GM23338 (cell line): ENCODE measurements around the gene HEXB. TPM values are rescaled to one million over a fixed set of nuclear protein-coding genes. Genes with fewer than 3 reads are reported as not detected.

Experiments used
- ATAC-seq: fragments of 200-7000 bp; cut with Tn5 transposase; 3 replicates; pipeline ENCODE4 v1.9.1; 2020
- DNase-seq: peaks from one replicate; pipeline ENCODE4 v3.0.0-alpha.2; 2015; ENCODE audit warnings: low spot score
- H2AFZ ChIP-seq: fragments of 200-600 bp; sonication (generic); 2 replicates; pipeline ENCODE4 v1.8.0; 2016; ENCODE audit warnings: antibody characterized with exemption, mild to moderate bottlenecking, moderate library complexity
- H3F3A ChIP-seq: fragments of 200-600 bp; sonication (generic); replicated peaks from 2 replicates; pipeline ENCODE4 v1.8.0; 2017; ENCODE audit warnings: antibody characterized with exemption, mixed run types, low read depth
- H3K27ac ChIP-seq: fragments of 200-600 bp; sonication (generic); 2 replicates; pipeline ENCODE4 v1.6.1; 2016; ENCODE audit warnings: low read depth
- H3K27me3 ChIP-seq: fragments of 200-600 bp; sonication (generic); 2 replicates; pipeline ENCODE4 v1.8.0; 2016; ENCODE audit warnings: mild to moderate bottlenecking, mixed run types, moderate library complexity; ENCODE audit not compliant: insufficient read depth
- H3K36me3 ChIP-seq: fragments of 200-600 bp; sonication (generic); 2 replicates; pipeline ENCODE4 v1.8.0; 2016; ENCODE audit warnings: mild to moderate bottlenecking; ENCODE audit not compliant: insufficient read depth
- H3K4me1 ChIP-seq: fragments of 200-600 bp; sonication (generic); 2 replicates; pipeline ENCODE4 v1.8.0; 2016; ENCODE audit warnings: mild to moderate bottlenecking, moderate library complexity; ENCODE audit not compliant: insufficient read depth
- H3K4me2 ChIP-seq: fragments of 200-600 bp; sonication (generic); 2 replicates; pipeline ENCODE4 v1.7.1; 2017; ENCODE audit warnings: mixed run types
- H3K4me3 ChIP-seq: fragments of 200-600 bp; sonication (generic); 2 replicates; pipeline ENCODE4 v1.6.1; 2016; ENCODE audit warnings: mixed run types
- H3K79me2 ChIP-seq: fragments of 200-600 bp; sonication (generic); replicated peaks from 2 replicates; pipeline ENCODE4 v1.8.0; 2017; ENCODE audit warnings: mild to moderate bottlenecking; ENCODE audit not compliant: insufficient read depth
- H3K9me2 ChIP-seq: fragments of 200-600 bp; sonication (generic); 2 replicates; pipeline ENCODE4 v1.8.0; 2017; ENCODE audit not compliant: insufficient read depth
- H4K20me1 ChIP-seq: fragments of 200-600 bp; sonication (generic); replicated peaks from 2 replicates; pipeline ENCODE4 v1.8.0; 2017; ENCODE audit warnings: mild to moderate bottlenecking; ENCODE audit not compliant: insufficient read depth
- H3K27ac Mint-ChIP-seq: 2 replicates; pipeline ENCODE4 v1.8.0; 2020; ENCODE audit warnings: inconsistent platforms, mild to moderate bottlenecking, moderate library complexity, mixed read lengths
- H3K27me3 Mint-ChIP-seq: 3 replicates; pipeline ENCODE4 v1.8.0; 2022; ENCODE audit warnings: low read depth, mild to moderate bottlenecking, moderate library complexity, mixed read lengths, inconsistent platforms; ENCODE audit not compliant: insufficient read depth, poor library complexity
- H3K36me3 Mint-ChIP-seq: 3 replicates; pipeline ENCODE4 v1.8.0; 2021; ENCODE audit warnings: low read depth, mild to moderate bottlenecking, inconsistent platforms, moderate library complexity, mixed read lengths
- H3K4me1 Mint-ChIP-seq: 3 replicates; pipeline ENCODE4 v1.8.0; 2020; ENCODE audit warnings: mild to moderate bottlenecking, inconsistent platforms, mixed read lengths
- H3K4me3 Mint-ChIP-seq: 3 replicates; pipeline ENCODE4 v1.8.0; 2021; ENCODE audit warnings: moderate library complexity, mild to moderate bottlenecking, inconsistent platforms, mixed read lengths
- H3K9me3 Mint-ChIP-seq: 3 replicates; pipeline ENCODE4 v1.8.0; 2020; ENCODE audit warnings: moderate library complexity, mild to moderate bottlenecking, inconsistent platforms, mixed read lengths
- CREB1 ChIP-seq: fragments of 250-450 bp; sonication (Bioruptor Pico); IDR thresholded peaks from 2 replicates; pipeline ENCODE4 v1.5.0; 2020; ENCODE audit warnings: low read depth, mild to moderate bottlenecking, moderate library complexity
- EZH2 ChIP-seq: fragments of 200-600 bp; sonication (generic); IDR thresholded peaks from one replicate; pipeline ENCODE4 v1.8.0; 2017; ENCODE audit warnings: antibody characterized with exemption, mild to moderate bottlenecking, low read depth; ENCODE audit not compliant: unreplicated experiment
- EZH2phosphoT487 ChIP-seq: fragments of 200-600 bp; sonication (generic); IDR thresholded peaks from one replicate; pipeline ENCODE4 v1.8.1; 2018; ENCODE audit warnings: antibody characterized with exemption; ENCODE audit not compliant: unreplicated experiment
- JUNB ChIP-seq: IDR thresholded peaks from one replicate; pipeline ENCODE4 v1.6.1; 2016; ENCODE audit warnings: antibody characterized with exemption; ENCODE audit not compliant: unreplicated experiment
- NANOG ChIP-seq: IDR thresholded peaks from 2 replicates; pipeline ENCODE4 v1.6.1; 2016; ENCODE audit warnings: antibody characterized with exemption, borderline replicate concordance
- POLR2AphosphoS5 ChIP-seq: IDR thresholded peaks from 2 replicates; pipeline ENCODE4 v1.6.1; 2016; ENCODE audit warnings: antibody characterized with exemption, low read depth
- REST ChIP-seq: IDR thresholded peaks from one replicate; pipeline ENCODE4 v1.6.1; 2018; ENCODE audit warnings: antibody characterized with exemption; ENCODE audit not compliant: unreplicated experiment
- STAT1 ChIP-seq: IDR thresholded peaks from one replicate; pipeline ENCODE4 v1.6.1; 2016; ENCODE audit warnings: antibody characterized with exemption; ENCODE audit not compliant: unreplicated experiment
- ZNF114 ChIP-seq: fragments of 250-450 bp; sonication (Bioruptor Pico); IDR thresholded peaks from 2 replicates; pipeline ENCODE4 v1.5.0; 2020; ENCODE audit warnings: mild to moderate bottlenecking, moderate library complexity
- ZNF331 ChIP-seq: fragments of 250-450 bp; sonication (Bioruptor Pico); IDR thresholded peaks from 2 replicates; pipeline ENCODE4 v1.5.0; 2020; ENCODE audit warnings: low read depth, mild to moderate bottlenecking, moderate library complexity
- polyA plus RNA-seq: library from polyadenylated mRNA; unstranded; fragments of >200 nt; fragmentation: Nextera tagmentation; extraction: Ambion mirVana; gene quantifications from 2 replicates; pipeline ENCODE4 v1.2.1, GENCODE V29; 2016
- total RNA-seq: library from RNA; depleted of rRNA; stranded (reverse); fragments of >200 nt; shearing (Covaris generic); gene quantifications from 2 replicates; pipeline ENCODE4 v1.2.3, GENCODE V29; 2014
- TF ChIP-seq, protein P1 (sequence below), 2 experiments: fragments of 200-600 bp in 1 of 2; sonication (generic) in 1 of 2; conservative IDR thresholded peaks; 2 replicates each; pipeline versions ENCODE4 v1.5.1 to v1.6.1; 2016 to 2017; ENCODE audit warnings: antibody characterized with exemption in 2 of 2, low read depth in 2 of 2, mild to moderate bottlenecking in 2 of 2, moderate library complexity in 1 of 2
- TF ChIP-seq, protein P2 (sequence below): IDR thresholded peaks from 2 replicates; pipeline ENCODE4 v1.6.1; 2016; ENCODE audit warnings: antibody characterized with exemption

HEXB gene
- total and polyA plus RNA-seq, 2 experiments from 2014 or later: 49.2 to 70.8 TPM

DNA sequence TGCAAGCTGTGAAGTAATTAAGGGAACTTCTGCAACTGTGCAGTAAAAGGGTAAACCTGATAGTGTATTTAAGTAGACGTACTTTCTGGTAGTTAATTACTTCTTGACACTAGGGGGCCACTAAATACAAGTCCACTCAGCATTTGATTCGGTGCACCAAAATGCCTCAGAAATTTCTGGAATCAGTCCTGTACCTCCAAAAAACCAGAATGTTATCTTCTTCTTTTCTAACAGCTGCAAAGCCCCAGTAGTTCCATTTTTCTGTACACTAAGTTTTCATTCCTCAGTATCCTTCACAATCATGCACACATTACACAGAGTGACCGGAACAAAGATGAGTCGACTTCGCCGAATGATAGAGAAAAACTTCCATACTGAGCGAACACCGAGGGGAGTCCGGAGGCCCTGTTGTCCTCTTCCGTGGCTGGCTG lies 81.4 kb downstream of the HEXB start:
- H3K27me3 ChIP-seq: no peaks in the 10 kb centered on the region
- H3K4me1 ChIP-seq: peaks cover 5% of the 10 kb centered on the region
- H3K27ac ChIP-seq: no peak overlapping the region; the same call in 1 of the 2 replicates
- H3K4me1 Mint-ChIP-seq: peaks cover 11% of the 10 kb centered on the region
- peaks cover 5% of the 10 kb centered on the region; the same call in 1 of the 2 replicates for H4K20me1 ChIP-seq
- peak overlapping the region; percentile 100 for H2AFZ ChIP-seq
- peaks cover 8% of the 10 kb centered on the region for H3F3A ChIP-seq
- DNase-seq (peak; percentile 72), ATAC-seq (peak; percentile 40)
- peaks cover 32% of the 10 kb centered on the region for H3K36me3 Mint-ChIP-seq
- no peaks in the 10 kb centered on the region for H3K9me3 Mint-ChIP-seq
- H3K4me2 ChIP-seq: peak overlapping the region; percentile 94
- H3K79me2 ChIP-seq: peaks cover 58% of the 10 kb centered on the region
- H3K27me3 Mint-ChIP-seq: peaks cover 3% of the 10 kb centered on the region
- peak overlapping the region; percentile 100 for H3K4me3 Mint-ChIP-seq
- H3K36me3 ChIP-seq: peaks cover 28% of the 10 kb centered on the region
- peak overlapping the region; percentile 99 for H3K4me3 ChIP-seq
- no peaks in the 10 kb centered on the region for H3K9me2 ChIP-seq
- TF ChIP-seq, protein P1, sequence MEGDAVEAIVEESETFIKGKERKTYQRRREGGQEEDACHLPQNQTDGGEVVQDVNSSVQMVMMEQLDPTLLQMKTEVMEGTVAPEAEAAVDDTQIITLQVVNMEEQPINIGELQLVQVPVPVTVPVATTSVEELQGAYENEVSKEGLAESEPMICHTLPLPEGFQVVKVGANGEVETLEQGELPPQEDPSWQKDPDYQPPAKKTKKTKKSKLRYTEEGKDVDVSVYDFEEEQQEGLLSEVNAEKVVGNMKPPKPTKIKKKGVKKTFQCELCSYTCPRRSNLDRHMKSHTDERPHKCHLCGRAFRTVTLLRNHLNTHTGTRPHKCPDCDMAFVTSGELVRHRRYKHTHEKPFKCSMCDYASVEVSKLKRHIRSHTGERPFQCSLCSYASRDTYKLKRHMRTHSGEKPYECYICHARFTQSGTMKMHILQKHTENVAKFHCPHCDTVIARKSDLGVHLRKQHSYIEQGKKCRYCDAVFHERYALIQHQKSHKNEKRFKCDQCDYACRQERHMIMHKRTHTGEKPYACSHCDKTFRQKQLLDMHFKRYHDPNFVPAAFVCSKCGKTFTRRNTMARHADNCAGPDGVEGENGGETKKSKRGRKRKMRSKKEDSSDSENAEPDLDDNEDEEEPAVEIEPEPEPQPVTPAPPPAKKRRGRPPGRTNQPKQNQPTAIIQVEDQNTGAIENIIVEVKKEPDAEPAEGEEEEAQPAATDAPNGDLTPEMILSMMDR (conservative IDR thresholded peaks at IDR 0.05; ENCODE audit: low read depth in 2 of 2): peak; percentile 40 to 67
- TF ChIP-seq CREB1 (CRISPR knock-in tag): no peak
- peak overlapping the region; percentile 62 for H3K27ac Mint-ChIP-seq

- H3K36me3 ChIP-seq: peaks cover 28% of the 10 kb centered on the region
- H4K20me1 ChIP-seq: peaks cover 5% of the 10 kb centered on the region; the same call in 1 of the 2 replicates
- Mint-ChIP-seq H3K27me3 (peaks cover 3% of the 10 kb centered on the region), H3K27ac (peak within 1 kb of the TSS; percentile 96), H3K4me3 (peak within 1 kb of the TSS; percentile 100), H3K9me3 (no peaks in the 10 kb centered on the region), H3K36me3 (peaks cover 37% of the 10 kb centered on the region), H3K4me1 (peaks cover 11% of the 10 kb centered on the region)
- no peaks in the 10 kb centered on the region for H3K9me2 ChIP-seq
- ATAC-seq: peak; percentile 95
- peaks cover 8% of the 10 kb centered on the region for H3F3A ChIP-seq
- peak within 1 kb of the TSS; percentile 99 for H3K4me3 ChIP-seq
- H3K4me1 ChIP-seq: peaks cover 5% of the 10 kb centered on the region
- peak within 1 kb of the TSS; percentile 78; the same call in 1 of the 2 replicates for H3K27ac ChIP-seq
- DNase-seq: peak; percentile 98
- TF ChIP-seq JUNB (no peak), ZNF331 (CRISPR knock-in tag) (no peak), ZNF114 (CRISPR knock-in tag) (no peak), REST (no peak), EZH2phosphoT487 (no peak), POLR2AphosphoS5 (peak; percentile 79), NANOG (no peak), STAT1 (no peak), CREB1 (CRISPR knock-in tag) (peak; percentile 71), EZH2 (no peak)
- TF ChIP-seq, protein P1 (conservative IDR thresholded peaks at IDR 0.05; ENCODE audit: low read depth in 2 of 2): no peak
- TF ChIP-seq, protein P2, sequence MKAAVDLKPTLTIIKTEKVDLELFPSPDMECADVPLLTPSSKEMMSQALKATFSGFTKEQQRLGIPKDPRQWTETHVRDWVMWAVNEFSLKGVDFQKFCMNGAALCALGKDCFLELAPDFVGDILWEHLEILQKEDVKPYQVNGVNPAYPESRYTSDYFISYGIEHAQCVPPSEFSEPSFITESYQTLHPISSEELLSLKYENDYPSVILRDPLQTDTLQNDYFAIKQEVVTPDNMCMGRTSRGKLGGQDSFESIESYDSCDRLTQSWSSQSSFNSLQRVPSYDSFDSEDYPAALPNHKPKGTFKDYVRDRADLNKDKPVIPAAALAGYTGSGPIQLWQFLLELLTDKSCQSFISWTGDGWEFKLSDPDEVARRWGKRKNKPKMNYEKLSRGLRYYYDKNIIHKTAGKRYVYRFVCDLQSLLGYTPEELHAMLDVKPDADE: peak; percentile 81
- peaks cover 54% of the 10 kb centered on the region for H3K79me2 ChIP-seq
- H3K27me3 ChIP-seq: no peaks in the 10 kb centered on the region
- peak within 1 kb of the TSS; percentile 94 for H3K4me2 ChIP-seq
- peak within 1 kb of the TSS; percentile 100 for H2AFZ ChIP-seq
Measured at GRCh38 chr5:74766849-74767578, 82.0 kb downstream of the HEXB start, which contains the start of the genes GFM2 and NSA2. Gene GFM2, minus strand, starts transcription at chr5:74767117. Its CDS starts 3,375 bp downstream, at chr5:74763742. Gene NSA2, plus strand, starts transcription at chr5:74767249. Its CDS starts 112 bp downstream, at chr5:74767361.
